Activated effector memory CD4-positive, alpha-beta T cell treated with Interleukin-2 at 50 U/mL for 16 hours (primary cell): Measurements from ENCODE around the gene RAI14.

Experiments used
- DNase-seq: peaks from one replicate; pipeline ENCODE4 v3.0.0-alpha.2; 2020

The RAI14 gene

DNA sequence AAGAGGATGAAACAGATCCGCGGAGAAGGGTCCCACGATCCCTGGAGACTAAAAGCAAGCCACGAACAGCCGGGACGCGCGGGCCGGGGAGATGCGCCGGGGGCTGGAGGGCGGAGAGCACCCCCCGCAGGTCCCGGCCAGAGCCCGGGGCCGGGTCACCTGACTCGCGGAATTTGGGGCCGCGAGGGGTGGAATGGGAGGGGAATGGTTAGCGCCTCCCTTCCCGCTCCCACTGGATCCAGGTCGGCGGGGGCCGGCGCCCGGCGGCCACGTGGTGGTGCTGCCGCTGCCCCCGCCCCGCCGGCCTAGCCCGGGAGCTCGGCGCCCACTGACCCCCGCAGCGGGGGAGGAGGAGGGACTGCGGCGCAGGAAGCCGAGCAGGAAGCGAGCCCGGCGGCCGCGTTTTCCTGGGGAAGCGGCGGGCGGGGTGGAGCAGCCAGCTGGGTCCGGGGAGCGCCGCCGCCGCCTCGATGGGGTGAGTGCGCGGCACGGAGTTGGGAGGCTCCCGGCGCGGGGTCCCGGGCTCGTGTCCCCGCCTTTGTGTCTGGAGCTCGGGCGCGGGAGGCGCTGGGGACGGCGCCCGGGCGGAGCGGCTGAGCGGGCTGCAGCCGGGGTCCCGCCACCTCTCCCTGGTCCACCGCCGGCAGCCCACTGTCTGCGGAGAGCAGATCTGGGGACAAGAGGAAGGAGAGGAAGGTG lies at the start of gene RAI14:
Gene RAI14 (plus strand): TSS at position 328 of the 699 bp plus-strand sequence. CDS start 30,592 bp downstream, outside the sequence.
- no peak for DNase-seq

GRCh38 chr5:34608368-34608767 lies 47.8 kb upstream of the RAI14 start:
- no peak for DNase-seq

DNA sequence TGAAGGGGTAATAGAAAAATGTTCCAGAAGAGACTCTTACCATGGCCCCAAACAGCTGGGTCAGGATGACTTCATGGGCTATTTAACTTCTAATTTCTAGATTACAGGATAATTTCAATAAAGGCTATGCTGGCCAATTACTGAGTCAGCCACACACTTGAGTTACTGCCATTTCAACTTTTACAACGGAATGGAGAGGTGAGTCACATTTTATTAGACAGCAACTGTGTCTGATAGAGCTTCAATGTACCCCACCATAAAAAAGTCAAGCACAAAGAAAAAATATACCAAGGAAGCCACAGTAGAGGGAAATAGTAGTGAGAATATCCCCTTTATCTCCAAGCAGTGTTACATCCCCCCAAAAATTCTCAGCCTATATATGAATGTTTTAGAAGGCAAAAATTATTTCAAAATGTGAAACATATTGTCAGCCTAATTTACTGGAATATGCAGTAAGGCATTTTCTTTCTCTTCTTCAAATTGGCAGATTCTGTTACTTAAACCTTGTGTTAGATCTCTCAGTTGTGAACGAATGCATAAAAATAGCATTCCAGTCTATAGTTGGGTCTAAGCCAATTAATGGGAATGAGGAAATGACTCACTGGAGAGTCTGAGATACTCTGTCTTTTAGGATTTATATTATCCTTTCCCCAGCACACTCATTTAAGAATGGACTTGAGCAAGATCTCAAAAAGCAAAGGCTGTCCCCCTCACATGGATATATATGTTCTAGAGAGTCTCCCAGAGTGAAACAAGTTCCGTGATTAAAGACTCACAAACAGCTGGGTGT lies 47.1 kb upstream of the RAI14 start:
- no peak for DNase-seq

- no peak for DNase-seq
These were observed 46.1 kb upstream of the RAI14 start for GRCh38 chr5:34609951-34610441.

- no peak for DNase-seq
These were observed 45.6 kb upstream of the RAI14 start for GRCh38 chr5:34610546-34610945.

DNA sequence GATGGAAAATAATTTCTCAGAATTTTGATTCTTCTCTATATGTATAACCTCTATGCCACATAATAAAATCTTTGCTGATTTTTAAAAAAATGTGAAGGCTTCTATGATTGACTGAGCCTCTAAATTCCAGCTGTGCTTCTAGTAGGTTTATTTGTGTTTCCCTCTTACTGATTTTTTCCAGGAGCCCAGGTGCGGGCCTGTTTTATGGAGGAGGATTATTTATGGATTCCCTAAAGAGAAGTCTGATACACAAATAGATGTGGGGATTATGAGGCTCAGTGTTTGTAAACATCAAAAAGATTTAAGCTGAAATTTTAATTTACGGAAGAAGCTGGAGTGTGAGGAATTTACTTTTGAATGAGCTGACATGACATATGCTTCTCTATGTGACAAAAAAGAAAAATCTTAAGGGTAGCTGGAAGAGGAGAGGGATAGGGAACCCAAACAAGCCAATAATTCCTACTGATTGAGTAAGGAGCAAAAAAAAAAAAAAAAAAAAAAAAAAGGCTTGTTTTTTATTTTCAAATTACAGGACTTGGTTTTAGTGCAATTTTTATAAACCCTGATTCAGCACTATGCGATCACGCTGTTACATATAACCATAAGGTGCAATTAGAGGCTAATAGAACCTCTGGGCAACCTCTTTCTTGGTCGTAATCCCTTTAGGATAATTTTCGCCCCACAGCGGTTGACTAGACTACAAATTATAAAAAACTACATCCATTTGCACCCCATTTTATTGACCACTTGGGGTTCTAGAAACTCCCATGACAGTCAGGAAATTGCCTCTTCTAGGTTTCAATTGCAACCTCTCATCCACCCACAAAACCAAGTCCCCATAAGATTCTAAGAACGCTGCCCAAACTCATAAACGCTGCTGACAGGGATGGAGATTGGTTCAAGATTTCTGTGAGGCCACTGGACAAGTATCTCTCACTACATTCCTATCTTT lies 44.4 kb upstream of the RAI14 start:
- DNase-seq: no peak

DNA sequence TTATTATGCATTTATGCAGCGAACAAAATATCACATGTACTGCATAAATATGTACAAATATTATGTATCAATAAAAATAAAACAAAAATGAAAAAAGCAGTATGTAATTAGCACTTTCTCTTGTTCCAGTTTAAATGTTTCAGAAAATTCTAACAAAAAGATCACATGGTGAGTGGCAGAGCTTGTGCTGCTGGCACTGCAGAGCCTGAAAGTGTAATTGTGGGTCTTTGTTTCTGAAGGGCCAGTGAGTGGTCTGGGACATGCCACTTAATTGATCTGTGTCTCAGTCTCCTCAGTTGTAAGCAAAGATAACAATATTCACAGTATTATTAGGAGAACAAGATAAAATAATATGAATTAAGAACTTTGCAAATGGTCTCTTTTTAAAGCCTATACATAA lies 39.5 kb upstream of the RAI14 start:
- DNase-seq: no peak

DNA sequence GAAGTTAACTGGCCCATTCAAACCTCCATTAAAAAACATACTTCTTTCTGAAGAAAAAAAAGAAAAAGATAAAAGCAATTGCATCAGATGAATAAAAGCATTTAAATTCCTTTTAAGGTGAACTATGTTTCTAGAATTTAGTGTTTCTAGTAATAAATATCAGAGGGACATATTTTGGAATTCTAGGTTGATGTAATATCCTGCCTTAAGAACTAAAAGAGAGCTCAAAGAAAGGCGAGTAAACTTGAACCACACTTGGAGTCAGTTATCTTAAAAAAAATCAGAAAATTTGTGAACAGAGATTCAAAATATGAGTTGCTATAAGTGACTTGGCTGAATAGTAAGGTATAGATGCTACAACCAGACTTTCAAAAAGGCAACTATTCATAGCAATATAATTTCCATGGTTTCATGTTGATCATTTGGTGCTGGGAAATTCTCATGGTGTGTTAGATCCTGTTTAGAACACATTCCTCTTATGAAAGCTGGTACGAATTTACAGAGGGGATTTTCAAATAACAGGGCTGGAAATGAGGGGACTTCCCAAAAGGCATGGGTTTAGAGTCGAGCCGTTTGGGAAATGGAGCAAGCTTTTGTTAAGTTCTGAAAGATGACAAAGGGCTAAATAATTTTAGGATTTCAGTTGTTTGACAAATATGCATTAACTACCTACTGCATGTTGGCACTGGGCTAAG lies 37.6 kb upstream of the RAI14 start:
- no peak for DNase-seq

GRCh38 chr5:34620185-34620584 lies 35.9 kb upstream of the RAI14 start:
- no peak for DNase-seq

DNA sequence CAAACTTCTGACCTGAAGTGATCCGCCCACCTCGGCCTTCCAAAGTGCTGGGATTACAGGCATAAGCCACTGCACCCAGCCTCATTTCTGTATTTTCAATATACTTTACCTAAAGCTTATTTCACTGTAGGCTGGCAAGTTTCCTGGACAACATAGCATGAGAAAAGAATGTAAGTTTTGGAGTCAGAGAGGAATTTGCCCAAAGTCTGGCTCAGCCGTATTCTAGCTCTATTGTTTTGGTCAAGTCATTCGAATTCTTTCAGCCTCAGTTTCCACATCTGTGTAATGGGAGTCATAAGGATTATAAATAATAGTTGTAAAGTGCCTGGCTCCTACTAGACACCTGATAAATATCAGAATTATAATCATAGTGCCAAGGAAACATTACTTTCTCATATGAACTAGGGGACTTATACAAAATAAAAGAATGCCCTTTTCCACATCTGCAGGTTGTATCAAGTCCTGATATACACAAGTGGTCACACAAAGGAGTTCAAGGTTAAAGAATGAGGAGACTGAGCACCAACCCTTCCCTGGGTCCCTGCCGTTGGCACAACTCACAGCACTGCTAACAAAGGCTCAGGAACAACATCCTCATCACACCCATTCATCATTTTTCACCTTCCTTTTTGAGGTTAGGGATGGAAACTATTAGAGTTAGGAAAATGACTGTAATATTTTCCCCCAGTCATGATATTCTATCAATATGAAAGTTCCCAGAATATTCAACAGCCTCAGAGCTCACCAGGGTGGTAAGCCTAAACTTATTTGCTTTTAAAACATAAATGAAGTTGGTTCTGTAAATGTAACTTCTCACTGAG lies 34.6 kb upstream of the RAI14 start:
- no peak for DNase-seq

GRCh38 chr5:34622098-34622400 lies 34.1 kb upstream of the RAI14 start:
- DNase-seq: no peak

DNA sequence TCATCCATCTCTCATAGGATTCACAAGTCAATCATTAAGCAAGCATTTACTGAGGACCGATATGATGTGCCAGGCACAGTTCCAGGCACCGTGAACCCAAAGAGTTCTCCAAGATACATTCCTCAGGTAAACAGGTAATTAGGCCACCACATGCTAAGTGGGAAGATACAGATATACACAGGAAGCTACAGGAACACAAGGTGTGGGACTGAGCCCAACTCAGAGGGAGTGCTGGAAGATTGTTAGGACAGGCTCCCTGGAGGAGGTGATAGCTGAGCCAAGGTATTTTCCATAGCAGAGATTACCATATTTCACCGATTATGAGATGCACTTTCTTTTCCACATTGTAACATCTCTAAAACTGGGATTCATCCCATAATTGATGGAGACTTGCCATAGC lies 31.4 kb upstream of the RAI14 start:
- DNase-seq: no peak

DNA sequence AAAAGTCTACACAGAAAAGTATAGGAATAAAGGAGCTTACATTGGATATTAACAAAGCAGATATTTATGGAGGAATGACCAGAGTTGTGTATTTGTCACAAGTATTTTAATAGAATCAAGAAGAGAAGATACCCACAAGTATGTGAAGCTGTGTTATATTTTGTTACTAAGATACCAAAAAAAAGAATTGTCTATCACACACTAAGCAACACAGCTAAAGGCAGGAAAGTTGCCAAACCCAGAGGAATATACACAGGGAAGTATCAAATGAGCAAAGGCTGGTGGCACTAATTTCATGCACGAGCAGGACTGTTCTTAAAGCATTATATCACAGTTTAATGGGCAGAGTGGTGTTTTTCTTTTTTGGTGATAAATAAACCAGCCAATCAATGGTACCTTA lies 30.9 kb upstream of the RAI14 start:
- no peak for DNase-seq

GRCh38 chr5:34626036-34626435 lies 30.1 kb upstream of the RAI14 start:
- DNase-seq: no peak

GRCh38 chr5:34626751-34627150 lies 29.4 kb upstream of the RAI14 start:
- DNase-seq: no peak

- DNase-seq: no peak
These were observed 28.3 kb upstream of the RAI14 start for GRCh38 chr5:34627794-34628193.

DNA sequence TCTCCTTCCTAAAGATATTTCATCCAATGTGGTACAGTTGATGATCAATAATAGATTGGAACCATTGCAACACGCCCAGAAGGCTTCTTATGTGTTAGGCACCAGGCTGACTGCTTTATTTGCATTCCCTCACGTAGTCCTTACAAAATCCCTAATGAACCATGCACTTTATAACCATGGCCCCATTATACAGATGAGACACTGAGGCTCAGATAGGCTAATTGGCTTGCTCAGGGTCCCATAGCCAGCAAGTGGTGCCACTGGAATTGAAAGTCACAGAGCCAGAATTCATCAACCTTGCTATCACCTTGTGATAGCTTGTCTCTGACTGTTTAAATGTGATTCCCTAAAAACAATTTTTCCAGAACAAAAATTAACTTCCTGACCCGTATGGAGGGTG lies 27.8 kb upstream of the RAI14 start:
- DNase-seq: no peak

GRCh38 chr5:34630596-34630995 lies 25.5 kb upstream of the RAI14 start:
- no peak for DNase-seq

GRCh38 chr5:34632807-34633422 lies 23.2 kb upstream of the RAI14 start:
- DNase-seq: no peak

DNA sequence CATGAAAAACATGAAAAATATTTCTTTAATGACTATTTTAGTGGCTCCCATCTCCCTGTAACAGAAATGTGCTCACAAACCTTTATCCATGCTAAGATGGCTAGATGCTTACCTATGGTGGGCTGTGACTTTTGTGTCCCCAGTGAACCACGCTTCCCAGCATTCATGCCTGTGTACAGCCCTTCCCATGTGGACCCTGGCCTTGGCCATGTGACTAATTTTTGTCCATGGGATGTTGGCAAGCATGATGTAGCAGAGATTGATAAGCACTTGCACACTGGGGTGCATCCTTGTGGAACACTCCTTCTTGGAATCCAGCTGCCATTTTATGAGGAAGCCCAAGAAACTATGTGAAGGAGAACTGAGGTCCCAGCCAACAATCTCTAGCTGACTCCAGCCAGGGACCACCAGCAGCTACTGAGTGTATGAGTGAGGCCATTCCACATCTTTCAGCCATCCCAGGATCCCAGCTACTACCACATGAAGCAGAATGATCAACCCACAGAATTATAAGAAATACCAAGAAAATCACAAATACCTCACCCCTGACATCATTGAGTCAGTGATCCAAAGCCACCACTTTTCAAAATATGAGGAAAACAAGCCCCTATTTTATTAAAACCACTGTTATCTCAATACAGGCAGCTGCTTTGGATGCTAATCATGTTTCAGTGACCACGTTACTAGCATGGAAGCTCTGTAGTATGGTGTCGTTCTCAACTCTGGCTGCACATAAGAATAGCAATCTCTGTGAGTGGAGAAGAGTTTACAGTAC lies 16.1 kb upstream of the RAI14 start:
- no peak for DNase-seq
